H1 (cell line): ENCODE measurements around the gene RAMACL. TPM values are rescaled to one million over a fixed set of nuclear protein-coding genes. Genes with fewer than 3 reads are reported as not detected.
A peak's percentile ranks its signal among the peaks of the same experiment; 100 is the strongest.

Experiments used
- ASH2L ChIP-seq: fragments of 200-600, 300-600 bp; sonication (generic); IDR thresholded peaks from one replicate; pipeline ENCODE4 v1.7.1; 2017; ENCODE audit warnings: low read length
- BCL11A ChIP-seq, 2 experiments: IDR thresholded peaks; one replicate each; pipeline ENCODE4 v1.6.1; 2011; ENCODE audit warnings: low read depth in 2 of 2, low read length in 2 of 2, mild to moderate bottlenecking in 2 of 2
- BRCA1 ChIP-seq: IDR thresholded peaks from 2 replicates; pipeline ENCODE4 v1.6.1; 2012; ENCODE audit warnings: low read depth, low read length, improper control_type of control experiment
- CBX5 ChIP-seq: fragments of 300-800, 300-1000 bp; sonication (generic); IDR thresholded peaks from 2 replicates; pipeline ENCODE4 v1.7.1; 2016; ENCODE audit warnings: antibody characterized with exemption, low read length, low read depth
- CBX8 ChIP-seq: fragments of 300-800, 300-1000 bp; sonication (generic); IDR thresholded peaks from 2 replicates; pipeline ENCODE4 v1.7.1; 2016; ENCODE audit warnings: low read depth, low read length, borderline replicate concordance
- CHD2 ChIP-seq: IDR thresholded peaks from 2 replicates; pipeline ENCODE4 v1.6.1; 2012; ENCODE audit warnings: low read length, improper control_type of control experiment
- EZH2 ChIP-seq: fragments of 200-600 bp; sonication (generic); IDR thresholded peaks from 2 replicates; pipeline ENCODE4 v1.7.1; 2012; ENCODE audit warnings: low read depth, mild to moderate bottlenecking, moderate library complexity, low read length, inconsistent platforms; ENCODE audit not compliant: severe bottlenecking
- HDAC6 ChIP-seq: IDR thresholded peaks from one replicate; pipeline ENCODE4 v1.7.1; 2012; ENCODE audit warnings: low read depth, mild to moderate bottlenecking, inconsistent platforms, low read length, moderate library complexity
- KDM1A ChIP-seq: fragments of 200-600, 300-600 bp; sonication (generic); IDR thresholded peaks from 2 replicates; pipeline ENCODE4 v1.7.1; 2016; ENCODE audit warnings: mild to moderate bottlenecking, low read length, borderline replicate concordance
- MAFK ChIP-seq: IDR thresholded peaks from 2 replicates; pipeline ENCODE4 v1.6.1; 2012; ENCODE audit warnings: low read depth, mild to moderate bottlenecking, improper control_type of control experiment, low read length
- RAD21 ChIP-seq, 2 experiments: IDR thresholded peaks in 1 of 2; conservative IDR thresholded peaks in 1 of 2; 2 replicates each; pipeline ENCODE4 v1.6.1; 2011; ENCODE audit warnings: low read depth in 2 of 2, low read length in 2 of 2, improper control_type of control experiment in 1 of 2, inconsistent platforms in 1 of 2, mild to moderate bottlenecking in 1 of 2, moderate library complexity in 1 of 2
- RBBP5 ChIP-seq: IDR thresholded peaks from 2 replicates; pipeline ENCODE4 v1.7.1; 2012; ENCODE audit warnings: low read depth, mild to moderate bottlenecking, inconsistent platforms, low read length, moderate library complexity, borderline replicate concordance
- SP1 ChIP-seq: IDR thresholded peaks from 2 replicates; pipeline ENCODE4 v1.6.1; 2011; ENCODE audit warnings: low read depth, low read length
- TEAD4 ChIP-seq: IDR thresholded peaks from 2 replicates; pipeline ENCODE4 v1.6.1; 2012; ENCODE audit warnings: low read depth, low read length, inconsistent platforms, mixed read lengths
- polyA plus RNA-seq, 7 experiments: library from polyadenylated mRNA; depleted of rRNA in 3 of 7; stranded (reverse) in 5 of 7; unstranded in 2 of 7; fragments of >200 nt in 5 of 7; fragments of 200-250 nt in 2 of 7; gene quantifications; 1 replicate in 5 of 7; 2 replicates in 1 of 7; 4 replicates in 1 of 7; pipeline versions ENCODE4 v1.2.1 to v1.2.3, GENCODE V29; 2011 to 2013; ENCODE audit warnings: missing spikeins in 2 of 7, mixed read lengths in 2 of 7
- total RNA-seq: library from RNA; stranded (reverse); fragmentation: NEBNext Ultra II Directional; extraction: Animal tissue kit (Norgen Biotek cat#: 25700); gene quantifications from 2 replicates; pipeline ENCODE4 v1.2.1, GENCODE V29; 2021
- TF ChIP-seq, protein P1 (sequence below), 3 experiments: IDR thresholded peaks; 1 replicate in 2 of 3; 2 replicates in 1 of 3; pipeline versions ENCODE4 v1.5.1 to v1.6.1; 2011; ENCODE audit warnings: low read length in 3 of 3, mild to moderate bottlenecking in 3 of 3, inconsistent platforms in 2 of 3, low read depth in 1 of 3, moderate library complexity in 1 of 3; ENCODE audit not compliant: insufficient read depth in 1 of 3; ENCODE audit errors: control extremely low read depth in 1 of 3

The RAMACL gene
- total and polyA plus RNA-seq, 2 of the 8 experiments (the other 6 are each of a cell fraction or from before 2014, with no cell fraction given), result 0.23 to 0.97 TPM

DNA sequence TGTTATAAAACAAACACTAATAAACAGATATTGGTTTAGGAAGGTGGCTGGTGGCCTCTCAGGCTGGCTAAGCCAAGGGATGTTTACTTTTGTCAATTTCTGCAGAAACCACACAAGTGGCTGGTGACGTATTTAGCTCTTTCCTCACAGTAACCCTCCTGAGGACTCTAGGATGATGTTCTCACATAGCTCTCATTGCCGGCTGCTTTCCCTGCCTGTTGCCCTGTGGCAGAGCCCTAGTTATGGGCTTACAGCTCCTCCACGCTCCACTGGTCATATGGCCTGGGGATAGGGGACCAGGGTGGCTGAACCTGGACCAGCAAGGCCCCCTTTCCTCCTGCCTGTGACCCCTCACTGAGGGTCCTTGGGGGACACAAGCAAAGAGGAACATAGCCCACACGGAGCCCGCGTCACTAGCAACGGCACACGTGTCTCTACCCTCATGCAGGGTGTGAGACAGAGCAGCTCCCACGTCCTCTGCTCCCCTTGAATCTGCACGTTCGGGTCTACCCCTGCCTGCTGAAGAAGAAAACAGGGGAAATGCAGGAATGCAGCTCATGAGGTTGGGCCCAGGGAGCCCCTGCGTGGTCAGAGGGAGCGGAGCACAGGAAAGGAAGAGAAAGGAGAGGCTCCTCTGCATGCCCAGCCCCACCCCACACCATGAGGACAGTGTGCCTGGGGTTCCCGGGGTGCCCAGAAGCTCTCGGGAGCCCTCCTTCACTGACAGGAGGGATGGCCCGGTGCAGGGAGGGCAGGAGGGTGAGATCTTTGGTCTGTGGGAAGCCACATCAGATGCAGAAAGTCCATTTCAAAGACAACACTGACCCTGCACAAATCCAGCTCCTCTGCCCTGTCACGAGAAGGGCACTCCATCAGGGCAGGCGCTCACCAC, 13.9 kb downstream of the RAMACL start (continued):
- TF ChIP-seq CBX8, result no peak
- TF ChIP-seq MAFK, result no peak
- TF ChIP-seq SP1, result no peak
- TF ChIP-seq BRCA1, result no peak
- TF ChIP-seq TEAD4, result peak; percentile 86
- TF ChIP-seq RAD21 (IDR thresholded peaks at IDR 0.05 in 1 of 2, conservative IDR thresholded peaks at IDR 0.05 in 1 of 2; ENCODE audit: low read depth in 2 of 2, low read length in 2 of 2), result peak in 1 of 2 experiments; percentile 41; a peak in 3 of 4 replicates
- no peak for TF ChIP-seq CBX5
- peak; percentile 34 for TF ChIP-seq ASH2L
- TF ChIP-seq, protein P1, sequence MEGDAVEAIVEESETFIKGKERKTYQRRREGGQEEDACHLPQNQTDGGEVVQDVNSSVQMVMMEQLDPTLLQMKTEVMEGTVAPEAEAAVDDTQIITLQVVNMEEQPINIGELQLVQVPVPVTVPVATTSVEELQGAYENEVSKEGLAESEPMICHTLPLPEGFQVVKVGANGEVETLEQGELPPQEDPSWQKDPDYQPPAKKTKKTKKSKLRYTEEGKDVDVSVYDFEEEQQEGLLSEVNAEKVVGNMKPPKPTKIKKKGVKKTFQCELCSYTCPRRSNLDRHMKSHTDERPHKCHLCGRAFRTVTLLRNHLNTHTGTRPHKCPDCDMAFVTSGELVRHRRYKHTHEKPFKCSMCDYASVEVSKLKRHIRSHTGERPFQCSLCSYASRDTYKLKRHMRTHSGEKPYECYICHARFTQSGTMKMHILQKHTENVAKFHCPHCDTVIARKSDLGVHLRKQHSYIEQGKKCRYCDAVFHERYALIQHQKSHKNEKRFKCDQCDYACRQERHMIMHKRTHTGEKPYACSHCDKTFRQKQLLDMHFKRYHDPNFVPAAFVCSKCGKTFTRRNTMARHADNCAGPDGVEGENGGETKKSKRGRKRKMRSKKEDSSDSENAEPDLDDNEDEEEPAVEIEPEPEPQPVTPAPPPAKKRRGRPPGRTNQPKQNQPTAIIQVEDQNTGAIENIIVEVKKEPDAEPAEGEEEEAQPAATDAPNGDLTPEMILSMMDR (IDR thresholded peaks at IDR 0.05; ENCODE audit: control extremely low read depth in 1 of 3, insufficient read depth in 1 of 3, low read depth in 1 of 3, low read length in 3 of 3), result peak in 1 of 3 experiments; percentile 14; a peak in 1 of 4 replicates
- no peak for TF ChIP-seq CHD2
- no peak for TF ChIP-seq HDAC6
- no peak for TF ChIP-seq KDM1A
- TF ChIP-seq RBBP5, result no peak
- TF ChIP-seq EZH2, result no peak
- no peak for TF ChIP-seq BCL11A (IDR thresholded peaks at IDR 0.05; ENCODE audit: low read depth in 2 of 2, low read length in 2 of 2)
